HG03521 (cell line): ENCODE data around the gene SNX15.

ENCODE experiments used
- ATAC-seq: cut with Tn5 transposase; IDR thresholded peaks from one replicate; pipeline ENCODE4 v1.9.1; 2021; ENCODE audit warnings: mild to moderate bottlenecking, moderate library complexity; ENCODE audit not compliant: unreplicated experiment

The SNX15 gene

DNA sequence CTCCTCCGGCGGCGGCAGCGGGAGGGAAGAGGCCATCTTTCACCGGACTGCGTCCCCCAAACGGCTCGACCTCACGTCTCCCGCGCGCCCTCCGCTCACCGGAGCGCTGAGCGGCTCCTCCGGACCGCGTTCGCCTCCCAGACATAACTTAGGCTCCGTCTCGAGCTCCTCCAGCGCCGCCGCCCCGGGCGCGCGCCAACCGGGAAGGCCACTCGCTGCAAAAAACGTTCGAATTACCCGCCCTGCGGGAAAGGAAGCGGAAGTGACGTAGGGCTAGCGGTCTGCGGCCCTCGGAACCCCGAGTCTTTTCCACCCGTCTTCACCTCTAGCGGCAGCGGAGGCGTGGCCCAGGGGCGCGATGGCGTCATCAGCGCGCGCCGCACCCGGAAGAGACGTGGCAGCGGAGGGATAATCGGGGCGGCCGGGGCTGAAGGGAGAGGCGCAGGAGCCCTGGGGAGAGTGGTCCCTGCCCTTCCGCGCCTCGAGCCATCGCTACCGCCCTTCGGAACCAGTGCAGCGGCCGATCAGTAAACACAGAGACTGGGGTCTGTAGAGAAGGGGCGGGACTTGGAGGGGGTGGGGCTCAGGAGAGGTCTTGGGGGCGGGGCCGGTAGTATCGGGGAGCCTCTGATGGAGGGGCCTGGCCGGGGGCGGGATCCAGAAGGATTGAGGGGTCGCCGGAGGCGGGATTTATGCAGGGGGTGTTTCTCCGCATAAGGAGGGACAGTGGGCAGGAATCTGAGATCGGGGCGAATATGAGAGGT is 56.8 kb downstream of the SNX15 start, which contains the start of the genes CDCA5 and ZFPL1:
Gene CDCA5 (minus strand): TSS at position 207 of the 764 bp plus-strand sequence. CDS start 62 bp downstream, at position 145.
Gene ZFPL1 (plus strand): TSS at position 389 of the 764 bp plus-strand sequence. CDS start 477 bp downstream, outside the sequence.
- peak; percentile 77 for ATAC-seq

DNA sequence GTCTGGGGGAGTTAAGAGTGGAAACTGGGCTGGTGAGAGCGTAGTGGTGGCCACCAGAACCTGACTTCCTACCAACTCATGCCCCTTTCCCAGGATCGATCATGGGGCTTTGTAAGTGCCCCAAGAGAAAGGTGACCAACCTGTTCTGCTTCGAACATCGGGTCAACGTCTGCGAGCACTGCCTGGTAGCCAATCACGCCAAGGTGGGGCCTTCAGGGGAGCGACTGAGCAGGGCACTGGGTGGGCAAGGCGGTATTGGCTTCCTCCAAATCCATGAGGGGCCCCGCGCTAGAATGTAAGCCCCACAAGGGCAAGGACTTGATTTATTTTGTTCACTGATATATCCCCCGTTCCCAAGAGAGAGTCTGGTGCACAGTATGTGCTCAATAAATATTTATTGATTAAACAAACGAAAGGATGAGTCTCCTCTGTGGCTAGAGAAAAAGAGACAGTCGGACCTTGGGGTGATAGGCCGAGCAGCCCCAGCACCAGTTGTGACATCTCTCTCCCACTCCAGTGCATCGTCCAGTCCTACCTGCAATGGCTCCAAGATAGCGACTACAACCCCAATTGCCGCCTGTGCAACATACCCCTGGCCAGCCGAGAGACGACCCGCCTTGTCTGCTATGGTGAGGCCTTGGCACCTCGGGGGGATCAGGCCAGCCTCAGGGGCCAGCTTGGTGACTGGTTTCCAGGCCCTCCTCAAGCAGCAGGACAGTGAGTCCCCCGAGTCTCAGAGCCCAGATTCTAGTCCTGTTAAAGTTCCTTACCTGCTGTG is 57.5 kb downstream of the SNX15 start:
- ATAC-seq: no peak

DNA sequence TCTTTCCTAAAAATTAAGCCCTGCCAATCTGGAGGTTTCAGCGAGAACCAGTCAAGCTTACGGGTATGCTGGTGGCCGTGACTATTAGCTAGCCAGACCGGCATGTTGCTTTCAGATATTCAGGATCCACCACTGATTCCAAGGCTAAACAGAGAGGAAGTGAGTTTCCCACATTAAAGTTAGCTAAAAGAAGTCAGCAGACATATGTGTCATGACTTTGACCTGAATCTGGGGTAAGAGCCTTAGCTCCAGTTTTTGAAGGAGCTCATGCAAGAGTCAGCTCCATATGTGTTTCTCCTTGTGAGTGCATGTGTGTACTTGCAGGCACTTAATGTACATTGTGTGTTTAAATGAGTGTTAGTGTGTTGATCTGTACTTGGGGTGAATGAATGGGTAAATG is 58.2 kb downstream of the SNX15 start:
- ATAC-seq: no peak

DNA sequence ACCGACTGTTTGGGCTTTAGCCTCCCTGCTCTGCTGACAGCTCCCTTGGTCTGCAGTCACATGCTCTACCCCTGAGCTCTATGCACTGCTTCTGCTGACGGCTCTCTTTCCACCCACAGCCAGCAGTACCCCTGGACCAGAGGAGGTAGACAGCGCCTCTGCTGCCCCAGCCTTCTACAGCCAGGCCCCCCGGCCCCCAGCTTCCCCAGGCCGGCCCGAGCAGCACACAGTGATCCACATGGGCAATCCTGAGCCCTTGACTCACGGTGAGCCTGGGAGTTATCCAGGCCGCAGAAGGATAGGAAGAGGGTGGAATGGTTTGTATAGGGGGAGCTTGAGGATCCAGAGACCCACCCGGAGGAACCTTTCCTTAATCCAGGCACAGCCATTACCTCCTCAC is 59.6 kb downstream of the SNX15 start:
- ATAC-seq: no peak

DNA sequence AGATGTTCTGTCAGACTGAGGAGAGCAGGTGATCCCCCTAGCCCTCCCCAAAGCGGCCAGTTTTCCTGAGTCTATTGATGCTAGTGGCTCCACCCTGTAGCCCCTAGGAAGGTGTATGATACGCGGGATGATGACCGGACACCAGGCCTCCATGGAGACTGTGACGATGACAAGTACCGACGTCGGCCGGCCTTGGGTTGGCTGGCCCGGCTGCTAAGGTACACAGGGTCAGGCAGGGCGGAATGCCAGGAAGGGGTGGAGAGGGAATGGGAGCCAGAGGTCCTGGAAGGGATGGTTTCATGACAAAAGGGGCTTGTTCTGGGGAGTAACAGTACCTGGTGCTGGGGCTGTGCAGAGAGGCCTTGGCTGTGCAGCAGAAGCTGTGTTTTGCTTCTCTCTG is 60.0 kb downstream of the SNX15 start:
- no peak for ATAC-seq

DNA sequence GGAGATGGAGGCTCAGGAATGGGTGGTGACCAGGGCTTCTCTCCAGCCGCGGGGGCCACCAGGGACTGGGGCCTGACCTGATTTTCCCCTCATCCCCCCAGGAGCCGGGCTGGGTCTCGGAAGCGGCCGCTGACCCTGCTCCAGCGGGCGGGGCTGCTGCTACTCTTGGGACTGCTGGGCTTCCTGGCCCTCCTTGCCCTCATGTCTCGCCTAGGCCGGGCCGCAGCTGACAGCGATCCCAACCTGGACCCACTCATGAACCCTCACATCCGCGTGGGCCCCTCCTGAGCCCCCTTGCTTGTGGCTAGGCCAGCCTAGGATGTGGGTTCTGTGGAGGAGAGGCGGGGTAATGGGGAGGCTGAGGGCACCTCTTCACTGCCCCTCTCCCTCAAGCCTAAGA is 60.6 kb downstream of the SNX15 start:
- ATAC-seq: no peak

DNA sequence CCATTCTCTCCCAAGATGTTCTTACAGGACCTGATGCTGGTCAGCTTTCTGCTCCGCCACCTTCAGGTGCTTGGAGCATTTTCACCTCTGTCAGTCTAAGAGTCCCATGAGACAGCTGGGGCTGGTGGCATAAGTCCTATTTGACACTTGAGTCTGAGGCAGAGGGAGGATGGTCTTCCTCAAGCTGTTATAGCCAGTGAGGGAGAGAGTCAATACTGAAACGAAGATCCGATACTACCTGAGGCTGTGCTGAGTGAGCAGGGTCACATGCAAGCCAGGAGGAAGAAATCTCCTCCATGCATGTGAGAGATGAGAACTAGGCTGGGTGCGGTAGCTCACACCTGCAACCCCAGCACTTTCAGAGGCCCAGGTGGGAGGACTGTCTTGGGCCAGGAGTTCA is 62.4 kb downstream of the SNX15 start:
- ATAC-seq: no peak
